SK-N-SH (cell line): Measurements from ENCODE around the gene PELI3. TPM values are rescaled to one million over a fixed set of nuclear protein-coding genes. Genes with fewer than 3 reads are reported as not detected.

Experiments
- CTCF ChIA-PET: fragments of 300-600, 350-600 bp; formaldehyde crosslinking; extraction: SDS; loops from one replicate; lab custom pipeline; 2021; lab: Yijun Ruan, JAX
- POLR2A ChIA-PET: fragments of 350-600 bp; sonication (Branson Sonifier 250); formaldehyde crosslinking; extraction: SDS; loops from one replicate; lab custom pipeline; 2020; ENCODE audit warnings: antibody characterized with exemption, inconsistent platforms; lab: Yijun Ruan, JAX
- DNase-seq: peaks from one replicate; pipeline ENCODE4 v3.0.0; 2012
- H2AFZ ChIP-seq: fragments of 200-600 bp; sonication (generic); 2 replicates; pipeline ENCODE4 v1.8.1; 2016; ENCODE audit warnings: antibody characterized with exemption, mild to moderate bottlenecking, low read depth
- H3F3A ChIP-seq: fragments of 200-600 bp; sonication (generic); replicated peaks from 2 replicates; pipeline ENCODE3; 2016; ENCODE audit warnings: antibody characterized with exemption, mild to moderate bottlenecking; ENCODE audit not compliant: insufficient read depth
- H3K27ac ChIP-seq, 2 experiments: fragments of 200-500 bp in 1 of 2; fragments of 200-600 bp in 1 of 2; sonication (Bioruptor generic) in 1 of 2; sonication (generic), shearing (Covaris generic) in 1 of 2; 2 replicates each; pipeline versions ENCODE4 v1.5.1 to v1.6.1; 2014 to 2016; ENCODE audit warnings: low read depth in 2 of 2, inconsistent platforms in 1 of 2, low read length in 1 of 2, mild to moderate bottlenecking in 1 of 2, mixed read lengths in 1 of 2
- H3K27me3 ChIP-seq: fragments of 200-600 bp; sonication (generic), shearing (Covaris generic); 2 replicates; pipeline ENCODE4 v1.6.1; 2016; ENCODE audit warnings: mixed run types; ENCODE audit not compliant: insufficient read depth
- H3K36me3 ChIP-seq, 2 experiments: fragments of 200-500 bp in 1 of 2; fragments of 200-600 bp in 1 of 2; sonication (Bioruptor generic) in 1 of 2; sonication (generic) in 1 of 2; replicated peaks in 1 of 2; 2 replicates each; pipeline versions ENCODE3 to v1.5.1; 2014 to 2016; ENCODE audit warnings: low read length in 1 of 2, mild to moderate bottlenecking in 1 of 2; ENCODE audit not compliant: insufficient read depth in 2 of 2, control insufficient read depth in 1 of 2
- H3K4me1 ChIP-seq, 2 experiments: fragments of 200-500 bp in 1 of 2; fragments of 200-600 bp in 1 of 2; sonication (Bioruptor generic) in 1 of 2; sonication (generic), shearing (Covaris generic) in 1 of 2; 2 replicates each; pipeline versions ENCODE4 v1.5.1 to v1.6.1; 2014 to 2016; ENCODE audit warnings: low read depth in 1 of 2, low read length in 1 of 2, mixed run types in 1 of 2; ENCODE audit not compliant: insufficient read depth in 2 of 2, control insufficient read depth in 1 of 2
- H3K4me2 ChIP-seq: fragments of 200-600 bp; sonication (generic), shearing (Covaris generic); 2 replicates; pipeline ENCODE4 v1.6.1; 2017; ENCODE audit warnings: mixed run types
- H3K4me3 ChIP-seq, 2 experiments: fragments of 200-500 bp in 1 of 2; fragments of 200-600 bp in 1 of 2; sonication (Bioruptor generic) in 1 of 2; sonication (generic), shearing (Covaris generic) in 1 of 2; 2 replicates each; pipeline versions ENCODE4 v1.5.1 to v1.8.1; 2014 to 2016; ENCODE audit warnings: low read depth in 2 of 2, inconsistent platforms in 1 of 2, low read length in 1 of 2, mild to moderate bottlenecking in 1 of 2, mixed read lengths in 1 of 2, moderate library complexity in 1 of 2
- H3K79me2 ChIP-seq: fragments of 200-600 bp; sonication (generic); 2 replicates; pipeline ENCODE4 v1.8.1; 2017; ENCODE audit warnings: mild to moderate bottlenecking; ENCODE audit not compliant: insufficient read depth
- H3K9ac ChIP-seq: fragments of 200-600 bp; sonication (generic); 2 replicates; pipeline ENCODE4 v1.6.1; 2017; ENCODE audit warnings: mixed run types
- H3K9me2 ChIP-seq: fragments of 200-600 bp; sonication (generic); 2 replicates; pipeline ENCODE4 v1.6.1; 2017; ENCODE audit warnings: mixed run types
- H3K9me3 ChIP-seq: fragments of 200-600 bp; sonication (generic); 2 replicates; pipeline ENCODE4 v1.6.1; 2017; ENCODE audit warnings: mixed run types, mild to moderate bottlenecking, moderate library complexity
- H4K20me1 ChIP-seq: fragments of 200-600 bp; sonication (generic); 2 replicates; pipeline ENCODE4 v1.6.1; 2017; ENCODE audit warnings: mild to moderate bottlenecking, mixed run types; ENCODE audit not compliant: insufficient read depth
- EP300 ChIP-seq, 2 experiments: IDR thresholded peaks; 2 replicates each; pipeline versions ENCODE4 v1.4.0 to v1.6.1; 2012; ENCODE audit warnings: borderline replicate concordance in 1 of 2, low read depth in 1 of 2, low read length in 1 of 2
- FOXM1 ChIP-seq: IDR thresholded peaks from 2 replicates; pipeline ENCODE4 v1.4.0; 2012; ENCODE audit warnings: low read depth, mild to moderate bottlenecking
- GABPA ChIP-seq: IDR thresholded peaks from 2 replicates; pipeline ENCODE4 v1.4.0; 2012; ENCODE audit warnings: low read depth, mild to moderate bottlenecking
- GATA2 ChIP-seq: sonication (generic); formaldehyde crosslinking; IDR thresholded peaks from 2 replicates; pipeline ENCODE4 v1.5.0; 2020; ENCODE audit warnings: mild to moderate bottlenecking, missing genetic modification reagents
- IRF3 ChIP-seq: fragments of 150-350 bp; IDR thresholded peaks from 2 replicates; pipeline ENCODE4 v1.6.1; 2016; ENCODE audit warnings: mild to moderate bottlenecking, low read depth, low read length
- JUND ChIP-seq: IDR thresholded peaks from 2 replicates; pipeline ENCODE4 v1.4.0; 2012
- MAX ChIP-seq: IDR thresholded peaks from 2 replicates; pipeline ENCODE4 v1.4.0; 2012; ENCODE audit warnings: low read depth
- MEF2A ChIP-seq: IDR thresholded peaks from 2 replicates; pipeline ENCODE4 v1.4.0; 2012; ENCODE audit warnings: low read depth, borderline replicate concordance
- RAD21 ChIP-seq: IDR thresholded peaks from 2 replicates; pipeline ENCODE4 v1.6.1; 2012; ENCODE audit warnings: mild to moderate bottlenecking, low read length
- RCOR1 ChIP-seq: fragments of 150-350 bp; IDR thresholded peaks from 2 replicates; pipeline ENCODE4 v1.6.1; 2017; ENCODE audit warnings: antibody characterized with exemption, low read length
- RXRA ChIP-seq: IDR thresholded peaks from 2 replicates; pipeline ENCODE4 v1.4.0; 2012; ENCODE audit warnings: low read depth, mild to moderate bottlenecking, borderline replicate concordance
- SMC3 ChIP-seq: IDR thresholded peaks from 2 replicates; pipeline ENCODE4 v1.6.1; 2012; ENCODE audit warnings: low read depth, low read length, improper control_type of control experiment
- TCF12 ChIP-seq: IDR thresholded peaks from 2 replicates; pipeline ENCODE4 v1.4.0; 2012
- YY1 ChIP-seq: IDR thresholded peaks from 2 replicates; pipeline ENCODE4 v1.4.0; 2012; ENCODE audit warnings: low read depth, mild to moderate bottlenecking
- ZBTB33 ChIP-seq: IDR thresholded peaks from 2 replicates; pipeline ENCODE4 v1.4.0; 2012; ENCODE audit warnings: low read depth, borderline replicate concordance
- WGBS: methylation state at CpG from one replicate; pipeline ENCODE4 v1.1.6; 2017; ENCODE audit warnings: low lambda C conversion rate; 5-methylcytosine and 5-hydroxymethylcytosine counted together
- polyA plus RNA-seq, 3 experiments: library from polyadenylated mRNA; depleted of rRNA; stranded (reverse); fragments of >200 nt; gene quantifications; 2 replicates each; pipeline ENCODE4 v1.2.3, GENCODE V29; 2012

PELI3 gene
- polyA plus RNA-seq, 1 of the 3 experiments (the other 2 are of a cell fraction), result 7.0 TPM

GRCh38 chr11:66509131-66509561 is 42.4 kb downstream of the PELI3 start:
- H3K9ac ChIP-seq, result no peak overlapping the region
- no peaks in the 10 kb centered on the region for H3K27me3 ChIP-seq
- H3F3A ChIP-seq, result peaks cover 4% of the 10 kb centered on the region
- peaks cover 5 to 7% of the 10 kb centered on the region in 2 experiments for H3K36me3 ChIP-seq
- peaks cover 18% of the 10 kb centered on the region for H3K79me2 ChIP-seq
- H3K4me3 ChIP-seq, result no peak overlapping the region
- CTCF ChIA-PET, result interaction anchor here (1.1 to 1.8 kb wide), 3 partner anchors 30 to 170 kb away, joined by 3 to 6 read pairs (median 4); partner anchors contain the start of gene DPP3
- H3K9me2 ChIP-seq, result no peaks in the 10 kb centered on the region
- no peak for DNase-seq
- H3K4me2 ChIP-seq, result no peak overlapping the region
- no peaks in the 10 kb centered on the region for H3K9me3 ChIP-seq
- H4K20me1 ChIP-seq, result no peaks in the 10 kb centered on the region
- WGBS, result 81% methylated on average over 6 of the region's 7 CpGs
- no peak overlapping the region for H3K27ac ChIP-seq
- peaks cover 5 to 10% of the 10 kb centered on the region in 2 experiments; a peak in 2 of 4 replicates for H3K4me1 ChIP-seq
- POLR2A ChIA-PET, result no interaction called here
- no peak overlapping the region for H2AFZ ChIP-seq
- TF ChIP-seq SMC3 (no peak), JUND (no peak), RCOR1 (no peak), IRF3 (no peak), TCF12 (no peak), MEF2A (no peak), FOXM1 (no peak), RAD21 (no peak), MAX (no peak), EP300 (IDR thresholded peaks at IDR 0.05; ENCODE audit: borderline replicate concordance in 1 of 2, low read depth in 1 of 2, low read length in 1 of 2) (no peak), GATA2 (CRISPR knock-in tag) (no peak), ZBTB33 (no peak), GABPA (no peak), RXRA (no peak), YY1 (no peak)
